ENCODE results near the gene TAF11L5.
"Not testable (repeated sequence)": the region's sequence is repeated elsewhere in the genome, so short reads cannot be mapped to it uniquely, and the experiment has no call there.

DNA sequence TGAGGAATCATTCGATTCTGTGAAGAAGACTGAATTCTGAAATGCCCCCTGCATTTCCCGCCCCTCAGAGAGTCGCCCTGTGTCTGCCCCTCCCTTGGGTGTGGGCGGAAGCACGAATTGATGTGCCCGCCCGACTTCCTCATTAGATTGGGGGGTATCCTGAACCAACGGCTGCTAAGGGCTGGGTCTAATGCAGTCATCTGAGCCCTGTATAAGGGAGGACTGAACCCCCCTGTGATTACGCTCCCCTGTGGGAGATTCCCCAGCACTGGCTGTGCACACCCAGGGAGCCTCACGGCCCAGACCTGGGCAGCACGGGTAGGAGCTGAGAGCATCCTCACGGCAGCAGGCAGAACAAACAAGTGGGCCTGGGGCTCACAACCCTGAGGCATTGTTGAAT, 7.5 kb upstream of the TAF11L5 start:
- TF ChIP-seq, protein P1, sequence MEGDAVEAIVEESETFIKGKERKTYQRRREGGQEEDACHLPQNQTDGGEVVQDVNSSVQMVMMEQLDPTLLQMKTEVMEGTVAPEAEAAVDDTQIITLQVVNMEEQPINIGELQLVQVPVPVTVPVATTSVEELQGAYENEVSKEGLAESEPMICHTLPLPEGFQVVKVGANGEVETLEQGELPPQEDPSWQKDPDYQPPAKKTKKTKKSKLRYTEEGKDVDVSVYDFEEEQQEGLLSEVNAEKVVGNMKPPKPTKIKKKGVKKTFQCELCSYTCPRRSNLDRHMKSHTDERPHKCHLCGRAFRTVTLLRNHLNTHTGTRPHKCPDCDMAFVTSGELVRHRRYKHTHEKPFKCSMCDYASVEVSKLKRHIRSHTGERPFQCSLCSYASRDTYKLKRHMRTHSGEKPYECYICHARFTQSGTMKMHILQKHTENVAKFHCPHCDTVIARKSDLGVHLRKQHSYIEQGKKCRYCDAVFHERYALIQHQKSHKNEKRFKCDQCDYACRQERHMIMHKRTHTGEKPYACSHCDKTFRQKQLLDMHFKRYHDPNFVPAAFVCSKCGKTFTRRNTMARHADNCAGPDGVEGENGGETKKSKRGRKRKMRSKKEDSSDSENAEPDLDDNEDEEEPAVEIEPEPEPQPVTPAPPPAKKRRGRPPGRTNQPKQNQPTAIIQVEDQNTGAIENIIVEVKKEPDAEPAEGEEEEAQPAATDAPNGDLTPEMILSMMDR (conservative IDR thresholded peaks at IDR 0.05; ENCODE audit: low read depth in 2 of 2), result not testable (repeated sequence)
- not testable (repeated sequence) for TF ChIP-seq EZH2 (IDR thresholded peaks at IDR 0.05; ENCODE audit: low read depth, unreplicated experiment); NANOG (IDR thresholded peaks at IDR 0.05; ENCODE audit: borderline replicate concordance); CREB1 (CRISPR knock-in tag; IDR thresholded peaks at IDR 0.05; ENCODE audit: low read depth); EZH2phosphoT487 (IDR thresholded peaks at IDR 0.05; ENCODE audit: unreplicated experiment); POLR2AphosphoS5 (IDR thresholded peaks at IDR 0.05; ENCODE audit: low read depth); ZNF331 (CRISPR knock-in tag; IDR thresholded peaks at IDR 0.05; ENCODE audit: low read depth); JUNB (IDR thresholded peaks at IDR 0.05; ENCODE audit: unreplicated experiment); ZNF114 (CRISPR knock-in tag; IDR thresholded peaks at IDR 0.05)
- TF ChIP-seq, protein P2, sequence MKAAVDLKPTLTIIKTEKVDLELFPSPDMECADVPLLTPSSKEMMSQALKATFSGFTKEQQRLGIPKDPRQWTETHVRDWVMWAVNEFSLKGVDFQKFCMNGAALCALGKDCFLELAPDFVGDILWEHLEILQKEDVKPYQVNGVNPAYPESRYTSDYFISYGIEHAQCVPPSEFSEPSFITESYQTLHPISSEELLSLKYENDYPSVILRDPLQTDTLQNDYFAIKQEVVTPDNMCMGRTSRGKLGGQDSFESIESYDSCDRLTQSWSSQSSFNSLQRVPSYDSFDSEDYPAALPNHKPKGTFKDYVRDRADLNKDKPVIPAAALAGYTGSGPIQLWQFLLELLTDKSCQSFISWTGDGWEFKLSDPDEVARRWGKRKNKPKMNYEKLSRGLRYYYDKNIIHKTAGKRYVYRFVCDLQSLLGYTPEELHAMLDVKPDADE (IDR thresholded peaks at IDR 0.05), result not testable (repeated sequence)
- TF ChIP-seq, protein P3, sequence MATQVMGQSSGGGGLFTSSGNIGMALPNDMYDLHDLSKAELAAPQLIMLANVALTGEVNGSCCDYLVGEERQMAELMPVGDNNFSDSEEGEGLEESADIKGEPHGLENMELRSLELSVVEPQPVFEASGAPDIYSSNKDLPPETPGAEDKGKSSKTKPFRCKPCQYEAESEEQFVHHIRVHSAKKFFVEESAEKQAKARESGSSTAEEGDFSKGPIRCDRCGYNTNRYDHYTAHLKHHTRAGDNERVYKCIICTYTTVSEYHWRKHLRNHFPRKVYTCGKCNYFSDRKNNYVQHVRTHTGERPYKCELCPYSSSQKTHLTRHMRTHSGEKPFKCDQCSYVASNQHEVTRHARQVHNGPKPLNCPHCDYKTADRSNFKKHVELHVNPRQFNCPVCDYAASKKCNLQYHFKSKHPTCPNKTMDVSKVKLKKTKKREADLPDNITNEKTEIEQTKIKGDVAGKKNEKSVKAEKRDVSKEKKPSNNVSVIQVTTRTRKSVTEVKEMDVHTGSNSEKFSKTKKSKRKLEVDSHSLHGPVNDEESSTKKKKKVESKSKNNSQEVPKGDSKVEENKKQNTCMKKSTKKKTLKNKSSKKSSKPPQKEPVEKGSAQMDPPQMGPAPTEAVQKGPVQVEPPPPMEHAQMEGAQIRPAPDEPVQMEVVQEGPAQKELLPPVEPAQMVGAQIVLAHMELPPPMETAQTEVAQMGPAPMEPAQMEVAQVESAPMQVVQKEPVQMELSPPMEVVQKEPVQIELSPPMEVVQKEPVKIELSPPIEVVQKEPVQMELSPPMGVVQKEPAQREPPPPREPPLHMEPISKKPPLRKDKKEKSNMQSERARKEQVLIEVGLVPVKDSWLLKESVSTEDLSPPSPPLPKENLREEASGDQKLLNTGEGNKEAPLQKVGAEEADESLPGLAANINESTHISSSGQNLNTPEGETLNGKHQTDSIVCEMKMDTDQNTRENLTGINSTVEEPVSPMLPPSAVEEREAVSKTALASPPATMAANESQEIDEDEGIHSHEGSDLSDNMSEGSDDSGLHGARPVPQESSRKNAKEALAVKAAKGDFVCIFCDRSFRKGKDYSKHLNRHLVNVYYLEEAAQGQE (IDR thresholded peaks at IDR 0.05; ENCODE audit: unreplicated experiment), result not testable (repeated sequence)
- TF ChIP-seq, protein P4, sequence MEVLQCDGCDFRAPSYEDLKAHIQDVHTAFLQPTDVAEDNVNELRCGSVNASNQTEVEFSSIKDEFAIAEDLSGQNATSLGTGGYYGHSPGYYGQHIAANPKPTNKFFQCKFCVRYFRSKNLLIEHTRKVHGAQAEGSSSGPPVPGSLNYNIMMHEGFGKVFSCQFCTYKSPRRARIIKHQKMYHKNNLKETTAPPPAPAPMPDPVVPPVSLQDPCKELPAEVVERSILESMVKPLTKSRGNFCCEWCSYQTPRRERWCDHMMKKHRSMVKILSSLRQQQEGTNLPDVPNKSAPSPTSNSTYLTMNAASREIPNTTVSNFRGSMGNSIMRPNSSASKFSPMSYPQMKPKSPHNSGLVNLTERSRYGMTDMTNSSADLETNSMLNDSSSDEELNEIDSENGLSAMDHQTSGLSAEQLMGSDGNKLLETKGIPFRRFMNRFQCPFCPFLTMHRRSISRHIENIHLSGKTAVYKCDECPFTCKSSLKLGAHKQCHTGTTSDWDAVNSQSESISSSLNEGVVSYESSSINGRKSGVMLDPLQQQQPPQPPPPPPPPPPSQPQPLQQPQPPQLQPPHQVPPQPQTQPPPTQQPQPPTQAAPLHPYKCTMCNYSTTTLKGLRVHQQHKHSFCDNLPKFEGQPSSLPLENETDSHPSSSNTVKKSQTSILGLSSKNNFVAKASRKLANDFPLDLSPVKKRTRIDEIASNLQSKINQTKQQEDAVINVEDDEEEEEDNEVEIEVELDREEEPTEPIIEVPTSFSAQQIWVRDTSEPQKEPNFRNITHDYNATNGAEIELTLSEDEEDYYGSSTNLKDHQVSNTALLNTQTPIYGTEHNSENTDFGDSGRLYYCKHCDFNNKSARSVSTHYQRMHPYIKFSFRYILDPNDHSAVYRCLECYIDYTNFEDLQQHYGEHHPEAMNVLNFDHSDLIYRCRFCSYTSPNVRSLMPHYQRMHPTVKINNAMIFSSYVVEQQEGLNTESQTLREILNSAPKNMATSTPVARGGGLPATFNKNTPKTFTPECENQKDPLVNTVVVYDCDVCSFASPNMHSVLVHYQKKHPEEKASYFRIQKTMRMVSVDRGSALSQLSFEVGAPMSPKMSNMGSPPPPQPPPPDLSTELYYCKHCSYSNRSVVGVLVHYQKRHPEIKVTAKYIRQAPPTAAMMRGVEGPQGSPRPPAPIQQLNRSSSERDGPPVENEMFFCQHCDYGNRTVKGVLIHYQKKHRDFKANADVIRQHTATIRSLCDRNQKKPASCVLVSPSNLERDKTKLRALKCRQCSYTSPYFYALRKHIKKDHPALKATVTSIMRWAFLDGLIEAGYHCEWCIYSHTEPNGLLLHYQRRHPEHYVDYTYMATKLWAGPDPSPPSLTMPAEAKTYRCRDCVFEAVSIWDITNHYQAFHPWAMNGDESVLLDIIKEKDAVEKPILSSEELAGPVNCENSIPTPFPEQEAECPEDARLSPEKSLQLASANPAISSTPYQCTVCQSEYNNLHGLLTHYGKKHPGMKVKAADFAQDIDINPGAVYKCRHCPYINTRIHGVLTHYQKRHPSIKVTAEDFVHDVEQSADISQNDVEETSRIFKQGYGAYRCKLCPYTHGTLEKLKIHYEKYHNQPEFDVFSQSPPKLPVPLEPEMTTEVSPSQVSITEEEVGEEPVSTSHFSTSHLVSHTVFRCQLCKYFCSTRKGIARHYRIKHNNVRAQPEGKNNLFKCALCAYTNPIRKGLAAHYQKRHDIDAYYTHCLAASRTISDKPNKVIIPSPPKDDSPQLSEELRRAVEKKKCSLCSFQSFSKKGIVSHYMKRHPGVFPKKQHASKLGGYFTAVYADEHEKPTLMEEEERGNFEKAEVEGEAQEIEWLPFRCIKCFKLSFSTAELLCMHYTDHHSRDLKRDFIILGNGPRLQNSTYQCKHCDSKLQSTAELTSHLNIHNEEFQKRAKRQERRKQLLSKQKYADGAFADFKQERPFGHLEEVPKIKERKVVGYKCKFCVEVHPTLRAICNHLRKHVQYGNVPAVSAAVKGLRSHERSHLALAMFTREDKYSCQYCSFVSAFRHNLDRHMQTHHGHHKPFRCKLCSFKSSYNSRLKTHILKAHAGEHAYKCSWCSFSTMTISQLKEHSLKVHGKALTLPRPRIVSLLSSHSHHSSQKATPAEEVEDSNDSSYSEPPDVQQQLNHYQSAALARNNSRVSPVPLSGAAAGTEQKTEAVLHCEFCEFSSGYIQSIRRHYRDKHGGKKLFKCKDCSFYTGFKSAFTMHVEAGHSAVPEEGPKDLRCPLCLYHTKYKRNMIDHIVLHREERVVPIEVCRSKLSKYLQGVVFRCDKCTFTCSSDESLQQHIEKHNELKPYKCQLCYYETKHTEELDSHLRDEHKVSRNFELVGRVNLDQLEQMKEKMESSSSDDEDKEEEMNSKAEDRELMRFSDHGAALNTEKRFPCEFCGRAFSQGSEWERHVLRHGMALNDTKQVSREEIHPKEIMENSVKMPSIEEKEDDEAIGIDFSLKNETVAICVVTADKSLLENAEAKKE (CRISPR knock-in tag; IDR thresholded peaks at IDR 0.05), result not testable (repeated sequence)
